Fibroblast of lung (primary cell): ENCODE data around the gene TACC2.

Experiments
- EZH2 ChIP-seq: IDR thresholded peaks from 2 replicates; pipeline ENCODE4 v1.5.1; 2012; ENCODE audit warnings: low read length, control low read depth, mild to moderate bottlenecking; ENCODE audit errors: missing control alignments
- TF ChIP-seq, protein P1 (sequence below), 2 donors: IDR thresholded peaks in 1 of 2; conservative IDR thresholded peaks in 1 of 2; 1 replicate in 1 of 2; 2 replicates in 1 of 2; pipeline ENCODE4 v1.5.1; 2011 to 2012; ENCODE audit warnings: low read length in 2 of 2, control low read depth in 1 of 2, inconsistent platforms in 1 of 2, low read depth in 1 of 2, mild to moderate bottlenecking in 1 of 2

DNA sequence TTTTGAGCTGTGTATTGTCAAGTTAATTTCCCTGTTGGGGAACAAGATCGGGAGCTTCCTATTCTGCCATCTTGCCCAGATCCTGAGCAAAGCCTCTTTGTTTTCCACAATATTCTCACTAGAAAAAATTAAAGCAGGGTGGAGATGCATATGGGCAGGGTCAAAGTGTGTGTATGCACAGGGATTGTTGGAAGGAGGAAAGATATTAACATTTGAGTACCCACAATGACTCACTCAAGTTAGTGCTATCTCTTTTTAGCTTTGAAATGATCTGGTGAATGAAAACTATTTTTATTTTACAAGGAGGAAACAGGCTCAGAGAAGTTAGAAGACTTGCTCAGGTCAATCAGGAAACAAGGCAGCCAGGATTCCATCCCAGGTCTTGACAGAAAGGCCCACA lies 275.5 kb downstream of the TACC2 start:
- TF ChIP-seq, protein P1, sequence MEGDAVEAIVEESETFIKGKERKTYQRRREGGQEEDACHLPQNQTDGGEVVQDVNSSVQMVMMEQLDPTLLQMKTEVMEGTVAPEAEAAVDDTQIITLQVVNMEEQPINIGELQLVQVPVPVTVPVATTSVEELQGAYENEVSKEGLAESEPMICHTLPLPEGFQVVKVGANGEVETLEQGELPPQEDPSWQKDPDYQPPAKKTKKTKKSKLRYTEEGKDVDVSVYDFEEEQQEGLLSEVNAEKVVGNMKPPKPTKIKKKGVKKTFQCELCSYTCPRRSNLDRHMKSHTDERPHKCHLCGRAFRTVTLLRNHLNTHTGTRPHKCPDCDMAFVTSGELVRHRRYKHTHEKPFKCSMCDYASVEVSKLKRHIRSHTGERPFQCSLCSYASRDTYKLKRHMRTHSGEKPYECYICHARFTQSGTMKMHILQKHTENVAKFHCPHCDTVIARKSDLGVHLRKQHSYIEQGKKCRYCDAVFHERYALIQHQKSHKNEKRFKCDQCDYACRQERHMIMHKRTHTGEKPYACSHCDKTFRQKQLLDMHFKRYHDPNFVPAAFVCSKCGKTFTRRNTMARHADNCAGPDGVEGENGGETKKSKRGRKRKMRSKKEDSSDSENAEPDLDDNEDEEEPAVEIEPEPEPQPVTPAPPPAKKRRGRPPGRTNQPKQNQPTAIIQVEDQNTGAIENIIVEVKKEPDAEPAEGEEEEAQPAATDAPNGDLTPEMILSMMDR (conservative IDR thresholded peaks at IDR 0.05 in 1 of 2, IDR thresholded peaks at IDR 0.05 in 1 of 2; ENCODE audit: low read depth in 1 of 2, low read length in 2 of 2), result no peak
- no peak for TF ChIP-seq EZH2
